Activated CD8-positive, alpha-beta T cell treated with anti-CD3 and anti-CD28 coated beads for 36 hours (primary cell): Measurements from ENCODE around the gene SLC25A47. TPM values are rescaled to one million over a fixed set of nuclear protein-coding genes. Genes with fewer than 3 reads are reported as not detected.

Source experiments
- ATAC-seq: fragments of 200-7000 bp; cut with Tn5 transposase; one replicate; pipeline ENCODE4 v1.10.0; 2021; ENCODE audit warnings: mild to moderate bottlenecking, moderate library complexity
- CTCF ChIA-PET: fragments of 350-600 bp; sonication (Branson Sonifier 250); formaldehyde crosslinking; loops from one replicate; lab custom pipeline; 2021; ENCODE audit warnings: antibody characterized with exemption; lab: Charles Lee
- POLR2A ChIA-PET: fragments of 350-600 bp; sonication (Branson Sonifier 250); formaldehyde crosslinking; loops from one replicate; lab custom pipeline; 2021; ENCODE audit warnings: antibody characterized with exemption; lab: Charles Lee
- DNase-seq: peaks from one replicate; pipeline ENCODE4 v3.0.0-alpha.2; 2020
- H3K27ac Mint-ChIP-seq: one replicate; pipeline ENCODE4 v1.8.0; 2021; ENCODE audit warnings: mild to moderate bottlenecking, mixed read lengths
- H3K27me3 Mint-ChIP-seq: one replicate; pipeline ENCODE4 v1.8.0; 2021; ENCODE audit warnings: mixed read lengths
- H3K36me3 Mint-ChIP-seq: one replicate; pipeline ENCODE4 v1.8.0; 2021; ENCODE audit warnings: low read depth, mixed read lengths
- H3K4me1 Mint-ChIP-seq: one replicate; pipeline ENCODE4 v1.8.0; 2021; ENCODE audit warnings: low read depth, mixed read lengths
- H3K4me3 Mint-ChIP-seq: one replicate; pipeline ENCODE4 v1.8.0; 2021; ENCODE audit warnings: mild to moderate bottlenecking, moderate library complexity, mixed read lengths
- H3K9me3 Mint-ChIP-seq: one replicate; pipeline ENCODE4 v1.8.0; 2021; ENCODE audit warnings: mixed read lengths
- intact Hi-C: fragments of 100-400 bp; cut with micrococcal nuclease; formaldehyde crosslinking; loops from one replicate; pipeline ENCODE4 v1.10.0; 2022
- total RNA-seq, 2 experiments: library from RNA; stranded (reverse); gene quantifications; one replicate each; pipeline ENCODE4 v1.2.3, GENCODE V29; 2021
- TF ChIP-seq, protein P1 (sequence below): fragments of 200-600 bp; IDR thresholded peaks from one replicate; pipeline ENCODE4 v1.8.0; 2022; ENCODE audit warnings: antibody characterized with exemption, mild to moderate bottlenecking

Gene SLC25A47
- total RNA-seq, 2 experiments from 2014 or later: not detected

DNA sequence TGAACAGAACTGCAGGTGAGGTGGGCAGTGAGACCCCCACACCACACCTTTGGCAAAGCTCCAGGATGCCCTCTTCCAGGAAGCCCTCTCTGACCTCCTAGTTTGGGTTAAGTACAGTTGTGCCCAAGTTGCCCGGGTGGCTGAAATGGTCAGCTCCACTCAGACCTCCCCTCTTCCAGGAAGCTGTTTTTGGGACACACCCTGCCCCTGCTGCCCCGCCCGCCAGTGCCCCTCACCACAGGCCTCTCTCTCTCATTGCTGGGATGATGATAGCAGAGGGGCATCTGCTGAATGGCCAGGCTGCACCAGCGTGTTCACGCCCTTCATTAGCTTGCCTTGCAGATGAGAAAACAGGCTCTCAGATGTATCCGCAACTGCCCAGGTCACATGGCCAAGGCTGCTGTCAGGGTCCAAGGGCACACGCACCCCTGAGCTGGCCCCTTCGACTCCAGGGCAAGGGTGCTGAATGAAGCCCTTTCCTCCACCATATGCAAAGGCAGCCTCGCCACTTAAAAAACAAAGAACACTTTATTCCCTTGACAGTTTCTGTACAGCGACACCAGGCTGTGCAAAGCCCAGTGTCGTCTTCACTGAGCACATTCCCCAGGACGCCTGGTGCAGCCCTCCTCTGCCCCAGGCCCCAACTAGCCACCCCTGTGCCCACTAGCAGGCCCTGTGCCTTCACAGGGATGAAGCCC is 32.4 kb upstream of the SLC25A47 start:
- DNase-seq: no peak
- CTCF ChIA-PET: interaction anchor here (1.1 to 2.5 kb wide), 3 partner anchors 13 to 84 kb away, joined by 3 to 9 read pairs (median 4); a partner anchor contains a TSS
- POLR2A ChIA-PET: interaction anchor here (1.2 kb wide), 1 partner anchor 31 kb away, joined by 3 read pairs; no protein-coding TSS in a partner anchor
- TF ChIP-seq, protein P1, sequence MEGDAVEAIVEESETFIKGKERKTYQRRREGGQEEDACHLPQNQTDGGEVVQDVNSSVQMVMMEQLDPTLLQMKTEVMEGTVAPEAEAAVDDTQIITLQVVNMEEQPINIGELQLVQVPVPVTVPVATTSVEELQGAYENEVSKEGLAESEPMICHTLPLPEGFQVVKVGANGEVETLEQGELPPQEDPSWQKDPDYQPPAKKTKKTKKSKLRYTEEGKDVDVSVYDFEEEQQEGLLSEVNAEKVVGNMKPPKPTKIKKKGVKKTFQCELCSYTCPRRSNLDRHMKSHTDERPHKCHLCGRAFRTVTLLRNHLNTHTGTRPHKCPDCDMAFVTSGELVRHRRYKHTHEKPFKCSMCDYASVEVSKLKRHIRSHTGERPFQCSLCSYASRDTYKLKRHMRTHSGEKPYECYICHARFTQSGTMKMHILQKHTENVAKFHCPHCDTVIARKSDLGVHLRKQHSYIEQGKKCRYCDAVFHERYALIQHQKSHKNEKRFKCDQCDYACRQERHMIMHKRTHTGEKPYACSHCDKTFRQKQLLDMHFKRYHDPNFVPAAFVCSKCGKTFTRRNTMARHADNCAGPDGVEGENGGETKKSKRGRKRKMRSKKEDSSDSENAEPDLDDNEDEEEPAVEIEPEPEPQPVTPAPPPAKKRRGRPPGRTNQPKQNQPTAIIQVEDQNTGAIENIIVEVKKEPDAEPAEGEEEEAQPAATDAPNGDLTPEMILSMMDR: no peak
- no peaks in the 10 kb centered on the region for H3K36me3 Mint-ChIP-seq
- H3K9me3 Mint-ChIP-seq: no peaks in the 10 kb centered on the region
- no peak overlapping the region for H3K4me3 Mint-ChIP-seq
- no peak for ATAC-seq
- intact Hi-C loops: no loop called here
- peaks cover 3% of the 10 kb centered on the region for H3K4me1 Mint-ChIP-seq
- H3K27me3 Mint-ChIP-seq: no peaks in the 10 kb centered on the region
- no peak overlapping the region for H3K27ac Mint-ChIP-seq

DNA sequence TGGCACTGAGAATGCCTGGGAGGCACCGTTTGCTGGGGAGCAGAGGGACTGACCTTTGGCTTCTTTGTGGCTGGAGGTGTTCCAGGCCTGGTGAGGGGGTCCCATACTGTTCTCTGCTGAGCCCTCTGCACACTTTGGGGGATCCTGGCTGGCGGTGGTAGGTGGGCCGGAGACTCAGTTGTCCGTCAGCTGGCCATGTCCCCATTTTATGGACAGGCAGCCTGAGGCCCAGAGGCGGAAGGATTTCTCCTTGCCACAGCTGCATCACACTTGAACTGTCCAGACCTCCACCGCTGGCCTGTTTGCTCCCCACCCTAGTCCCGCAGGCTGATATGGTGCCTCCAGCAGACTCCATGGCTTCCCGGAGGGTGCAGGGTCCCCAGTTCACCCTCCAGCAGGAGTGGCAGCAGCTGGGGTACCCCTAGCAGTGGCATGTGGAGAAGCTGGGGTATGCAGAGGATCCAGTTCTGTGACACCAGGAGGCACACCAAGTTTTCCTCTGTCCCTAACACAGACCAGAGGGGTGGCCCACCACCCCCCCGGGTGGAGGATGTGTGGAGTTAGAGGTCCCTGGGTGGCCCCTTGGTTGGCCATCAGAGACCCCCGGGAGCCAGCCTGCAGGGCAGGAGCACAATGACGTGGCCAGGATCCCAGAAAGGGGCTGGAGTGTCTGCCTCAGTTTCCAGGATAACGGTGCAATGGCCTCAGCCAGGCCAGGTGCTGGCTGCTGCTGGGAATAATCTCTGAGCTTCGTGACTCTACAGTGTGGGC is 31.6 kb upstream of the SLC25A47 start:
- TF ChIP-seq, protein P1: no peak
- Mint-ChIP-seq H3K4me1 (no peaks in the 10 kb centered on the region), H3K36me3 (no peaks in the 10 kb centered on the region), H3K27me3 (no peaks in the 10 kb centered on the region), H3K27ac (no peak overlapping the region), H3K4me3 (no peak overlapping the region), H3K9me3 (no peaks in the 10 kb centered on the region)
- ATAC-seq: no peak
- intact Hi-C loops: no loop called here
- no peak for DNase-seq
- CTCF ChIA-PET: interaction anchor here (1.7 kb wide), 1 partner anchor 12 kb away, joined by 8 read pairs; no protein-coding TSS in a partner anchor
- POLR2A ChIA-PET: interaction anchor here (1.3 kb wide), 1 partner anchor 14 kb away, joined by 3 read pairs; no protein-coding TSS in a partner anchor

DNA sequence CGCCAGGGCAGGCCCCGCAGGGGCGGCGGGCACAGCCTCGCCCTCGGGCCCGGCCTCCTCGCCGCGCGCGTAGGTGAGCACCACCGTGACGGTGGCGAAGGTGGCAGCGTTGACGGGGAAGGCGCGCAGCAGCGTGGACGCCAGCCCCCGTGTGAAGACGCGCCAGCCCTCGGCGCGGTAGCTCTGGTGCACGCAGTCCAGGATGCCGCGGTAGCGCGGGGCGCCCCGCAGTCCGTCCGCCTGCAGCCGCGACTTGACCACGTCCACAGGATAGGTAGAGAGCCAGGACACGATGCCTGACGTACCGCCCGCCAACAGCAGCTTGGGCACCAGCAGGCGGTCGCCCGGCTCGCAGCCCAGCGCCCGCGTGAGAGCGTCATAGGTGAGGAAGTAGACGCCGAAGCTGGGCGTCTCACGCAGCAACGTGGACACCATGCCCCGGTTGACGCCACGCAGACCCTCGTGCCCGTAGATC is 30.8 kb upstream of the SLC25A47 start:
- Mint-ChIP-seq H3K9me3 (no peaks in the 10 kb centered on the region), H3K27ac (no peak overlapping the region), H3K4me3 (no peak overlapping the region), H3K27me3 (no peaks in the 10 kb centered on the region), H3K36me3 (no peaks in the 10 kb centered on the region), H3K4me1 (no peaks in the 10 kb centered on the region)
- POLR2A ChIA-PET: interaction anchor here (1.2 to 1.3 kb wide), 2 partner anchors 13 to 41 kb away, joined by 3 to 6 read pairs; no protein-coding TSS in a partner anchor
- intact Hi-C loops: no loop called here
- CTCF ChIA-PET: interaction anchor here (1.7 kb wide), 1 partner anchor 11 kb away, joined by 8 read pairs; no protein-coding TSS in a partner anchor
- TF ChIP-seq, protein P1: no peak
- ATAC-seq (no peak), DNase-seq (no peak)

DNA sequence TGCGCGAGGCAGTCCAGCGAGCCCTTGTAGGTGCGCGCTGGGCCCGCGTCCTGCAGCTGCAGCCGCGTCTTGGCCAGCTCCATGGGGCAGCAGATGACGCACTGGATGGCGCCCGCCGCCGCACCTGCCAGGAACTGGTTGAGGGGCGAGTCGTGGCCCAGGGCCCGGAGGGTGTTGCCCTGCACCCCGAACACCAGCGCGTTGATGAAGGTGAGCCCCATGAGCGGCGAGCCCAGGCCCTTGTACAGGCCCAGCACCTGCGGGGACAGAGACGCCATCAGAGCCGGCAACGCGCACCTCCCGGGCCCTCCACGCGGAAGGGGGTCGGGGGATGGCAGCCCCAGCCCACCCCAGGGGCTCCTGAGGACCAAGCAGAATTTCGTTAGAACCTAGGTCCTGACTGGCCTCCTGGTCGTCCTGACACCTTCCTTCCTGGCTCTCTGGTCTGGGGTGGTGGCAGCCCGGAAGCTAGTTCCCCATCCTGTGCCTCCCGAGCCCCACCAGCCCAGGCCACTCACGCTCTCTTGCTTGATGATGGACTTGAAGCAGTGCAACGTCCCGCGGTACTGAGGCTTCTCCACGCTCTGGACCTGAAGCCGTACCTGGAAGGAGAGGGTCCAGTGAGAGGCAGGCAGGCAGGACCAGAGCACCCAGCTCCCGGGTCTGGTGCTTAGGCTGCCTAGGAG is 30.2 kb upstream of the SLC25A47 start:
- CTCF ChIA-PET: interaction anchor here (1.7 kb wide), 1 partner anchor 10 kb away, joined by 8 read pairs; no protein-coding TSS in a partner anchor
- H3K27ac Mint-ChIP-seq: no peak overlapping the region
- POLR2A ChIA-PET: interaction anchor here (0.7 to 1.3 kb wide), 3 partner anchors 8 to 42 kb away, joined by 3 to 6 read pairs (median 3); no protein-coding TSS in a partner anchor

More for the DNA sequence above, 30.2 kb upstream of the SLC25A47 start:
- no peak for ATAC-seq
- no peak overlapping the region for H3K4me3 Mint-ChIP-seq
- DNase-seq: no peak
- intact Hi-C loops: no loop called here
- H3K4me1 Mint-ChIP-seq: peaks cover 1% of the 10 kb centered on the region
- no peaks in the 10 kb centered on the region for H3K27me3 Mint-ChIP-seq
- H3K36me3 Mint-ChIP-seq: no peaks in the 10 kb centered on the region
- no peaks in the 10 kb centered on the region for H3K9me3 Mint-ChIP-seq
- TF ChIP-seq, protein P1: no peak
